GM19372 (cell line): Measurements from ENCODE around the gene TNFAIP8L3.
"Not testable (repeated sequence)": the region's sequence is repeated elsewhere in the genome, so short reads cannot be mapped to it uniquely, and the experiment has no call there.

Source experiments
- ATAC-seq: cut with Tn5 transposase; IDR thresholded peaks from one replicate; pipeline ENCODE4 v1.9.1; 2021; ENCODE audit warnings: mild to moderate bottlenecking, low read depth, moderate library complexity; ENCODE audit not compliant: unreplicated experiment

The TNFAIP8L3 gene

GRCh38 chr15:51094606-51095569 lies at the start of gene TNFAIP8L3:
TSS of gene TNFAIP8L3 (minus strand) at chr15:51094906. CDS start at chr15:51094595, 311 bp downstream.
- no peak for ATAC-seq

DNA sequence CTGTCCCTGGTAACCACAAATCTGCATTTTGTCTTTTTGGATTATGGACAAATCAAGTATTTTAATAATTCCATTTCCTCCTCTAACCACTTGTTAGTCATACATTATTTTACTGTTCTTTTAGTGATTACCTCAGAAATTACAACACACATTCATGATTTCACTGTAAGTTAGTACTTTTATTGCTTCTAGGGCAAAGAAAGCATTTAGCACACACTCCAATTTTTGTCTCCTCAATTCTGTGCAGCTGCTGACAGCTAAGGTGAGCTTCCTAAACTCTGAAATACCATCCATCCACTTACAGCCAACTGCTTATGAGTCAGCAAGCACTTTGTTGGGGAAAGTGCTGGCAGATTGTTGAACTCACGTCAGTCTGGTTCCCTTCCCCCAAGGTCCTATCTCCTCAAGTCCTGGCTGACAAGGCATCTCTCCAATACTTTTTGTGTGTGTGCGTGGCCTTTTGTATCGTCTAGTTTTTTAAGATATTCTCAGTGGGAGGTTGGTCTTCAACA lies 49.4 kb upstream of the TNFAIP8L3 start:
- no peak for ATAC-seq

- ATAC-seq = not testable (repeated sequence)
Measured at GRCh38 chr15:51140347-51140746, 45.6 kb upstream of the TNFAIP8L3 start.

DNA sequence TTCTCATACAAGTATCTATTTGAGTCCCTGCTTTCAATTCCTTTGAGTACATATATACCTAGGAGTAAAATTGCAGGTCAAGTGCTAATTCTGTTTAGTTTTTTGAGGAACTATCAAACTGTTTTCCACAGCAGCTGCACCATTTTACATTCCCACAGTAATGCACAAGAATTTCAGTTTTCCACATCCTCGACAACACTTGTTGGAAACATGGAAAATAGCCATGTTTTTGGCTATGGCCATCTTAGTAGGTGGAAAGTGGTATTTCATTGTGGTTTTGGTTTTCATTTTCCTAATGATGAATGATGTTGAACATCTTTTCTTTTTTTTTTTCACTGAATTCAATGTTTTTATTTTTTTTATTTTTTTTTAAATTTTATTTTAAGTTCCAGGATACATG lies 44.4 kb upstream of the TNFAIP8L3 start:
- ATAC-seq = no peak

GRCh38 chr15:51137880-51138430 lies 43.2 kb upstream of the TNFAIP8L3 start:
- no peak for ATAC-seq

DNA sequence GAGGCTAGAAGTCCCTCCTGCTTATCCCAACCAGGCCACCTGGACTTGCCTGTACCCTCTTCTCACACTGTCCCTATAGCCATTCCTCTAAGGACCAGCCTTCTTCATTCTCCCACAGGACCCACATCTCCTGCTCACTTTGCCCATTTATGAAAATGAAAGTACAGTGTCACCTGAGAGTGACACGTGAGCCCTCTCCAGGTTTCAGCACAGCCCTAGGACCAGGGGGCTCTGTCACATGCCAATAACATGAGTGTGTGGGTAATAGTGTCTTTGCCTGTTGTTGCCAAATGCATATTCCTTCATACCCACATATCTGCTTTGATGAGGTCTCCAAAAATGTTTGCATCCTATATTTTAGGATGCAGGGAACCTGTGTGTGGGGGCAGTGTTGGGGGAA lies 42.3 kb upstream of the TNFAIP8L3 start:
- ATAC-seq = no peak

DNA sequence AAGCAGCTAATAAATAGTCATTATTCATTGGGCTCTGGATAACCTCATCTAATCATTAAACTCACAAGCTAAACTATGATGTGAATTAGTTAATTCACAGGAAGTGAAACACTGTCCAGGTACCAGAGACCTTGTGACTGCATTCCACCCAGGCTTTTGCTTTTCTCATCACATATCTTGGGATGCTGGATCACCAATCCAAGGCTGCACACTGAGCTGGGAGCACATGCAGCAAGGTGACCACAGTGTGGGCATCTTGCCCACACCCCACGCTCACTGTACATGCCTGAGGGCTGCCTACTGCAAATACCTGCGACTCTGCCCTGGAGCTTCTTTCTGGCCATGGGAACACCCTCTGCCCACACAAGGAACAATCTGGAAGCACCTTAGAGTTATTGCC lies 40.6 kb upstream of the TNFAIP8L3 start:
- no peak for ATAC-seq

DNA sequence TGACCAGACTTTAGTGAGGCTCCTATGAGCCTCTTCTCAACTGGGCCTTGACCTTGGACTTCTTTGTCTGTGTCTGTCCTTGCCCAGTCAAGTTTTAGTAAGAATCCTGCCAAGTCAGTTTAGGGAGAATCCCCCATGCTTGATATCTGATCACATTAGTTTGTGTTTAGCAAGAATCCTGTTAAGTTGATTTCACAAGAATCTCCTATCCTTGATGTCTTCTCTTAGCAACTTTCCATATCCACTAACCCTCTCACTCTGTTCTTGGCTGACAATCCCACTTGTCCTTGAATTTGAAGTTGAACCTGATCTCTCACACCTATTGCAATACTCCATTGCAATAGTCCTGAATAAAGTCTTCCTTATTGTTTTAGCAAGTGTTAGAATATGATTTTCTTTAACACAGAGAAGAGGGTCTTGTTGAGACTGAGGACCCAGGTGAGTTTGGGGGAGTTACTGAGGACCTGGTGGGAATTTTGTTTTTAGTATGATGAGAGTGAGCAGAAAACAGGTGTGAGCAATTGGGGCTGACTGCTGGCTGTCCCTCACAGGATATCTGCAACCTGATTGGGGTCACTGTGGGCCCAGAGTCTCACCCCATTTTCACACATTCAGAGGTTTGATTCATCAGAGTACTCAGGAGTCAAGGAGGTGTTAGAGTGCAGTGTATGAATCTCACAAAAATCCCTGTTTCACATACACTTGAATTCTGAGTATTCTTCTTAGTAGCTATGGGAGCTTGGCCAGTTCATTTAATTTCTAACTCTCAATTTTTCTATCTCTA lies 39.9 kb upstream of the TNFAIP8L3 start:
- ATAC-seq = no peak

GRCh38 chr15:51133140-51133765 lies 38.5 kb upstream of the TNFAIP8L3 start:
- no peak for ATAC-seq

GRCh38 chr15:51132384-51133139 lies 37.9 kb upstream of the TNFAIP8L3 start:
- ATAC-seq = no peak

- no peak for ATAC-seq
Measured at GRCh38 chr15:51131596-51132290, 37.0 kb upstream of the TNFAIP8L3 start.

GRCh38 chr15:51130344-51130743 lies 35.6 kb upstream of the TNFAIP8L3 start:
- ATAC-seq = no peak

DNA sequence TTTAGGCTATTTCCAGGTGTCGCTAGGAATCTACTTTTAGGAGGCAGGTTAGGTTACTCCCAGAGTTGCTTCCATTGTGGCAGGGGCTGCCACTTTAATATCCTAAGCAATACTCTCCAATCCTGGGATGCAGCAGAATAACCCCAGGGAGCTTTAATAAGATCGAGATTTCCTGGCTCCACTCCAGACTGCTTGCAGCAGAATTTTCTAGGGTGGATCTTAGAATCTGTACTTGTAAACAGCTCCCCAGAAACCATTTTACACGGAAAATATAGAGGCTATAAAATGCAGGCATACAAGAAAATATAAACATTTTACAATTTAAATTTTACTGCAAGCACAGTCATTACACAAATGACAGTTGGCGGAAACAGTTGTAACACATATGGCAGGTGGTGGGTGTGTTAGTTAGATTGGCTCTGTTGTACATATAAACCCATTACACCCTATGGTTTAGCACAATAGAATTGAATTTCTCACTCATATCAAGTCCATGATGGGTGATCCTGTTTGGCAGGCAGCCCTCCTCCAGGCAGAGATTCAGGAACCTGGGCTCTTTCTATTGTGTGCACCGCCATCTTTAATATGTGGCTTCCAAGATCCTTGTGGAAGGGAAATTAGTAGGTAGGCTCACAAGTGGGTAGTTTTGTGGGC lies 35.0 kb upstream of the TNFAIP8L3 start:
- ATAC-seq = no peak

DNA sequence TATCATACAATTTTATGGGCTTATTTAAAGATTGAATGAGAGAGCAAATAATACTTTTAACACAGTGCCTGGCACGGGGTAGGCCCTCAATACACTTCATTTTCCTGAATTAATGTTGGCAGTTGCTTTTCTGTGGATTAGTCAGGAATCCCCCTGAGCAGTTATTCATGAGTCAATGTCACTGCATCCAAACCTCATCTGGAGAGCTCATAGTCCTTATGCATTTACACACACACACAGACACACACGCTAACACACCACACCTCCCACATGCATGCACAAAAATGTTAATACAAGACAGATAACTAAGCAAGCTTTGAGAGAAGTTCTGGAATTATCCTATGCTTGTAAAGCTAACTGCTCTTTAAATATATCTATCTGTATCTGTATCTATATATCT lies 34.0 kb upstream of the TNFAIP8L3 start:
- no peak for ATAC-seq

DNA sequence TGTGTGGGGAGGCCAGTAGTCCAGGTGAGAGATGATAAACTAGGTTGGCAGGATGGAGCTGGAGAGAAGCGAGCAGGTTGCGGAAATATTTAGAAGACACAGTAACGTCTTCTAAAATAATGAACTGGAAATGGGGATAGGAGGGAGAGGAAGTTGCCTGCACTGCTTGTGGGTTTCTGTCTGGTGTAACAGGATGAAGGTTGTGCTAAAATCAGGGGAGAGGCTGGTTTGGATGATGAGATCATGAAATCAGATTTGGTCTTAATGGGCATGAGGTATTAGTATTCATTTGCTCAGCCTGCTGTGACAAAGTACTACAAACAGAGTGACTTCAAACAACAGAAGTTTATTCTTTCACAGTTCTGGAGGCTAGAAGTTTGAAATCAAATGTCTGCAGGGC lies 32.1 kb upstream of the TNFAIP8L3 start:
- ATAC-seq = no peak

DNA sequence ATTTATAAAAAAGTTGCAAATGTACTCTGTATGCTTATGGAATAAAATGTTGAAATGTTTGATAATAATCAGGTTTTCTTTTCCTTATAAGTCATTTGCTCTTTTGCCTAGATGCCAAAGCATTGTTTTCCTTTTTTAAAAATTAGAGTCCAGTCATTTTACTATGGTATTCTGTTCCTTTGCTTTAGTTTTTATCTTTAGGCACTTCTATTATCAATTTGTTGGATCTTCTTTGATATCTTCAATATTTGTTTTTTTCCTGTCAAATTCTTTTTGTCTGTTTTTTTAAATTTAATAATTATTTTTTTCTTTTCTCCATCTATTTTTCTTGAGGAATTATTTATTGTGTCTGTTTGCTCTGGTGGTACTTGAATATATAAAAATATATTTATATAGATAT lies 28.3 kb upstream of the TNFAIP8L3 start:
- not testable (repeated sequence) for ATAC-seq

DNA sequence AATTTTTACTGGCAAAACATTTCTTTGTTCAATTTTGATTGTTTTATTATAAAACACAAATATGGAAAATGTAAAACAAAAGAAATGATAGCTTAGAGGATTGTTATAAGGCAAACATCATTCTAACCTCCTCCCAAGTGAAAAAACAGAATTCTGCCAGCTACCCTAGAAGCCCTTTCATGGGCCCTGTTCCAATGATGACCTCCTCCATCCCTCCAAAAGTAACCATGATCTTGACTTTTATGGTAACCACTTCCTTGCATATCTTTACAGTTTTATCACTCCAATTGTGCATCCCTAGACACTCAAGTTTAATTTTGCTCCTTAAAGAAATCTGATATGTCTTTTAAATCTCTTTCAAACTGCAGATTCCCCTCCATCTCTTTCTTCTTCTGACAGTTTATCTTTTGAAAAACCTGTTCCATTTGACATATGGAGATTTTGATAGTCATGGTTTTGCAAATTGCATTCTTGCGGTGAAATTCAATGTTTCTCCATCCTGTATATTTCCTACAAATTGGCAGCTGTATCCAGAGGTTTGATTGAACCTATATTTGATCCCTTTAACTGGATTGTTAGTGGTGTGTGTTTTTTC lies 27.0 kb upstream of the TNFAIP8L3 start:
- no peak for ATAC-seq

- ATAC-seq = no peak
Measured at GRCh38 chr15:51121118-51121517, 26.4 kb upstream of the TNFAIP8L3 start.
